Measurements from ENCODE around the gene SLC16A4.

SLC16A4 gene

GRCh38 chr1:110321846-110322245 is 69.0 kb downstream of the SLC16A4 start:
- no peak for DNase-seq

- DNase-seq, result no peak
Observed at GRCh38 chr1:110321045-110321444, 69.8 kb downstream of the SLC16A4 start.

GRCh38 chr1:110320168-110320518 is 70.7 kb downstream of the SLC16A4 start:
- DNase-seq, result no peak

GRCh38 chr1:110319332-110320167 is 71.3 kb downstream of the SLC16A4 start:
- no peak for DNase-seq

GRCh38 chr1:110318046-110318445 is 72.8 kb downstream of the SLC16A4 start:
- no peak for DNase-seq

- no peak for DNase-seq
Observed at GRCh38 chr1:110316735-110317134, 74.1 kb downstream of the SLC16A4 start.

Data from CD4-positive, alpha-beta T cell treated with Interleukin-4 for 4 hours (primary cell).